Astrocyte (in vitro differentiated cells and primary cell): Measurements from ENCODE around the gene ARHGEF17. TPM values are rescaled to one million over a fixed set of nuclear protein-coding genes. Genes with fewer than 3 reads are reported as not detected.

Source experiments
- DNase-seq: peaks from one replicate; pipeline ENCODE4 v3.0.0-alpha.2; 2010; ENCODE audit warnings: low read depth
- FAIRE-seq: peaks from 2 replicates; lab custom pipeline; 2011; peaks lifted over from hg19 to GRCh38; lab: Jason Lieb, UNC
- H2AFZ ChIP-seq: 2 replicates; pipeline ENCODE4 v1.6.0; 2012; ENCODE audit warnings: low read depth, low read length, inconsistent platforms
- H3K27ac ChIP-seq: 2 replicates; pipeline ENCODE4 v1.5.1; 2011; ENCODE audit warnings: low read depth, low read length, inconsistent platforms
- H3K27me3 ChIP-seq: 2 replicates; pipeline ENCODE4 v1.6.0; 2011; ENCODE audit warnings: low read length, inconsistent platforms; ENCODE audit not compliant: insufficient read depth
- H3K36me3 ChIP-seq: 2 replicates; pipeline ENCODE4 v1.5.1; 2011; ENCODE audit warnings: low read length, inconsistent platforms; ENCODE audit not compliant: insufficient read depth
- H3K4me1 ChIP-seq: 2 replicates; pipeline ENCODE4 v1.5.1; 2011; ENCODE audit warnings: low read length, inconsistent platforms; ENCODE audit not compliant: insufficient read depth
- H3K4me2 ChIP-seq: 2 replicates; pipeline ENCODE4 v1.6.0; 2012; ENCODE audit warnings: low read length, inconsistent platforms
- H3K4me3 ChIP-seq: 2 replicates; pipeline ENCODE4 v1.5.1; 2011; ENCODE audit warnings: low read depth, mild to moderate bottlenecking, low read length, inconsistent platforms; ENCODE audit not compliant: insufficient read depth
- H3K79me2 ChIP-seq: 2 replicates; pipeline ENCODE4 v1.6.0; 2012; ENCODE audit warnings: mild to moderate bottlenecking, low read length, inconsistent platforms; ENCODE audit not compliant: insufficient read depth
- H3K9ac ChIP-seq: 2 replicates; pipeline ENCODE4 v1.6.0; 2012; ENCODE audit warnings: mild to moderate bottlenecking, low read length, inconsistent platforms
- H3K9me3 ChIP-seq: 2 replicates; pipeline ENCODE4 v1.5.1; 2012; ENCODE audit warnings: low read depth, mild to moderate bottlenecking, low read length, inconsistent platforms; ENCODE audit not compliant: insufficient read depth
- H4K20me1 ChIP-seq: 2 replicates; pipeline ENCODE4 v1.6.0; 2012; ENCODE audit warnings: low read length, inconsistent platforms; ENCODE audit not compliant: insufficient read depth
- H3K27ac Mint-ChIP-seq: one replicate; pipeline ENCODE4 v1.8.0; 2021; ENCODE audit warnings: mild to moderate bottlenecking, mixed read lengths; ENCODE audit not compliant: unreplicated experiment
- H3K27me3 Mint-ChIP-seq: one replicate; pipeline ENCODE4 v1.8.0; 2021; ENCODE audit warnings: low read depth, mixed read lengths; ENCODE audit not compliant: unreplicated experiment
- H3K36me3 Mint-ChIP-seq: one replicate; pipeline ENCODE4 v1.8.0; 2021; ENCODE audit warnings: low read depth, mixed read lengths; ENCODE audit not compliant: unreplicated experiment
- H3K4me1 Mint-ChIP-seq: one replicate; pipeline ENCODE4 v1.8.0; 2021; ENCODE audit warnings: low read depth, mixed read lengths; ENCODE audit not compliant: unreplicated experiment
- H3K4me3 Mint-ChIP-seq: one replicate; pipeline ENCODE4 v1.8.0; 2021; ENCODE audit warnings: mild to moderate bottlenecking, moderate library complexity, mixed read lengths; ENCODE audit not compliant: unreplicated experiment
- H3K9me3 Mint-ChIP-seq: one replicate; pipeline ENCODE4 v1.8.0; 2021; ENCODE audit warnings: mild to moderate bottlenecking, mixed read lengths; ENCODE audit not compliant: unreplicated experiment
- CTCF ChIP-seq: IDR thresholded peaks from 2 replicates; pipeline ENCODE4 v1.5.1; 2011; ENCODE audit warnings: low read depth, mild to moderate bottlenecking, inconsistent platforms, low read length, moderate library complexity; ENCODE audit not compliant: insufficient read depth
- EZH2 ChIP-seq: IDR thresholded peaks from 2 replicates; pipeline ENCODE4 v1.6.1; 2012; ENCODE audit warnings: mild to moderate bottlenecking, low read length, inconsistent platforms; ENCODE audit not compliant: insufficient read depth
- total RNA-seq: library from RNA; stranded (reverse); gene quantifications from 2 replicates; pipeline ENCODE4 v1.2.1, GENCODE V29; 2021

ARHGEF17 gene
- total RNA-seq, 1 donor from 2014 or later = 66.4 TPM

- H3K27me3 ChIP-seq = no peaks in the 10 kb centered on the region
- no peaks in the 10 kb centered on the region for H3K79me2 ChIP-seq
- H3K27ac ChIP-seq = no peak overlapping the region
- no peak overlapping the region for H3K4me2 ChIP-seq
- H3K36me3 Mint-ChIP-seq = peaks cover 24% of the 10 kb centered on the region
- no peaks in the 10 kb centered on the region for H3K36me3 ChIP-seq
- no peak overlapping the region for H3K4me3 Mint-ChIP-seq
- H3K27ac Mint-ChIP-seq = no peak overlapping the region
- no peak overlapping the region for H2AFZ ChIP-seq
- H3K4me1 ChIP-seq = peaks cover 5% of the 10 kb centered on the region
- no peak for TF ChIP-seq CTCF
- TF ChIP-seq EZH2 = no peak
- no peak overlapping the region for H3K4me3 ChIP-seq
- no peak overlapping the region for H3K9ac ChIP-seq
- H4K20me1 ChIP-seq = peaks cover 6% of the 10 kb centered on the region
- no peaks in the 10 kb centered on the region for H3K9me3 Mint-ChIP-seq
- H3K4me1 Mint-ChIP-seq = peaks cover 17% of the 10 kb centered on the region
- no peaks in the 10 kb centered on the region for H3K27me3 Mint-ChIP-seq
- FAIRE-seq (no peak), DNase-seq (no peak)
- no peaks in the 10 kb centered on the region for H3K9me3 ChIP-seq
Observed at GRCh38 chr11:73406131-73406530, 98.1 kb downstream of the ARHGEF17 start.

DNA sequence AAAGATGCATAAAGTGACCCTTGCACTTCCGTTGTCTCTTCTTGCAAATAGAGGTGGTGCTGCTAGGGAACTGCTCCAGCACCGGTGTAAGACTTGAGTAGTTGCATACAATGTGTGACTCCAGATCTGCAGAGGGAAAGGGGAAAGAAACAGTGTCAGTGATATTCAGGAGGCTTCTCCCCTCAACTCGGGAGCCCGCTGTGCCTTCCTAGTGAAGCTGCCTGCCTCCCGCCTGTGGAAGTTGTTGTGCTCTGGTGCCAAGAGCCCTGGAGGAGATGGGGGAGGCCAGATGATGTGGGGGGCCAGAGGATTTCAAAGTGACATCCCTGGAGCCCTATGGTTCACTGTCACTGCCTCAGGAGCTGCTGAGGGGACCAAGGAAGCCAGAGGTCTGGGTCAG lies 98.5 kb downstream of the ARHGEF17 start:
- H2AFZ ChIP-seq = no peak overlapping the region
- no peaks in the 10 kb centered on the region for H3K9me3 ChIP-seq
- Mint-ChIP-seq H3K9me3 (no peaks in the 10 kb centered on the region), H3K27ac (no peak overlapping the region), H3K27me3 (no peaks in the 10 kb centered on the region), H3K36me3 (peaks cover 24% of the 10 kb centered on the region), H3K4me3 (no peak overlapping the region), H3K4me1 (peaks cover 16% of the 10 kb centered on the region)
- H3K4me3 ChIP-seq = no peak overlapping the region
- H3K27ac ChIP-seq = no peak overlapping the region
- H3K9ac ChIP-seq = no peak overlapping the region
- FAIRE-seq (no peak), DNase-seq (no peak)
- H3K4me2 ChIP-seq = no peak overlapping the region
- no peaks in the 10 kb centered on the region for H3K27me3 ChIP-seq
- TF ChIP-seq CTCF = no peak
- no peak for TF ChIP-seq EZH2
- H3K4me1 ChIP-seq = peaks cover 5% of the 10 kb centered on the region
- no peaks in the 10 kb centered on the region for H3K79me2 ChIP-seq
- peaks cover 4% of the 10 kb centered on the region for H4K20me1 ChIP-seq
- no peaks in the 10 kb centered on the region for H3K36me3 ChIP-seq

DNA sequence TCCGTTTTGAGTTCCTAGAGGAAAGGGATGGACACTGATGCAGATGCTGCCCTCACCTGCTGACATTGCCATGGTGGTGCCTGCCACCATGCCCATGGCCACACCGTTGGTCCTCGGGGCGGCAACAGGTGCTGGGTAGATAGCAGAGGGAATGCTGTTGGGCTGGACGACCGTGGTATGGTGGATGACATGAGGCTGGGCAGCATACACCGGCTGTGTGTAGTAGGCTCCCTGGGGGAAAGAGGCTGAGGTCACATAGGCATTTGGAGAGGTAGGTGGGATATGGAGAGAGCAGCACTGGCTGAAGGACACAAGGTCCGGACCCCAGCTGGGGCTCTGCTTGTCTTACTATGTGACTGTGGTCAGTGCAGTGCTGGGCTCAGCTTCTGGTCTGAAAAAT lies 101.4 kb downstream of the ARHGEF17 start:
- H3K4me3 Mint-ChIP-seq = no peak overlapping the region
- Histone ChIP-seq H3K79me2 (no peaks in the 10 kb centered on the region), H4K20me1 (peaks cover 4% of the 10 kb centered on the region), H3K27me3 (no peaks in the 10 kb centered on the region), H3K9me3 (no peaks in the 10 kb centered on the region), H2AFZ (no peak overlapping the region), H3K27ac (no peak overlapping the region), H3K4me2 (no peak overlapping the region), H3K36me3 (no peaks in the 10 kb centered on the region), H3K4me1 (peaks cover 11% of the 10 kb centered on the region), H3K4me3 (no peak overlapping the region), H3K9ac (no peak overlapping the region)
- no peak for FAIRE-seq
- H3K27me3 Mint-ChIP-seq = no peaks in the 10 kb centered on the region
- peaks cover 22% of the 10 kb centered on the region for H3K36me3 Mint-ChIP-seq
- H3K4me1 Mint-ChIP-seq = peaks cover 37% of the 10 kb centered on the region
- TF ChIP-seq CTCF = no peak
- TF ChIP-seq EZH2 = no peak
- no peaks in the 10 kb centered on the region for H3K9me3 Mint-ChIP-seq
- DNase-seq = no peak
- no peak overlapping the region for H3K27ac Mint-ChIP-seq
